AG20443 (cell line): ENCODE data around the gene TFR2.

Experiments
- DNase-seq: peaks from one replicate; pipeline ENCODE4 v3.0.0; 2012; ENCODE audit warnings: low spot score, mixed read lengths

The TFR2 gene

GRCh38 chr7:100641463-100641859 lies at the start of gene TFR2:
Gene TFR2, minus strand, starts transcription at chr7:100641552. Its CDS starts 43 bp downstream, at chr7:100641509.
- DNase-seq: no peak

GRCh38 chr7:100689230-100690135 lies 48.1 kb upstream of the TFR2 start:
- DNase-seq: no peak

GRCh38 chr7:100688326-100688860 lies 47.0 kb upstream of the TFR2 start:
- no peak for DNase-seq

- no peak for DNase-seq
Measured at GRCh38 chr7:100687751-100688300, 46.5 kb upstream of the TFR2 start.

GRCh38 chr7:100687261-100687660 lies 45.9 kb upstream of the TFR2 start:
- DNase-seq: no peak

GRCh38 chr7:100686822-100687211 lies 45.5 kb upstream of the TFR2 start:
- DNase-seq: no peak

GRCh38 chr7:100686201-100686821 lies 45.0 kb upstream of the TFR2 start:
- no peak for DNase-seq

GRCh38 chr7:100685631-100686145 lies 44.3 kb upstream of the TFR2 start:
- DNase-seq: no peak

- DNase-seq: no peak
Measured at GRCh38 chr7:100685049-100685605, 43.8 kb upstream of the TFR2 start.

GRCh38 chr7:100684534-100685042 lies 43.2 kb upstream of the TFR2 start:
- no peak for DNase-seq

GRCh38 chr7:100683659-100684533 lies 42.5 kb upstream of the TFR2 start:
- DNase-seq: no peak

- no peak for DNase-seq
Measured at GRCh38 chr7:100682991-100683658, 41.8 kb upstream of the TFR2 start.

GRCh38 chr7:100682228-100682741 lies 40.9 kb upstream of the TFR2 start:
- no peak for DNase-seq

GRCh38 chr7:100681491-100682227 lies 40.3 kb upstream of the TFR2 start:
- DNase-seq: no peak

GRCh38 chr7:100680576-100681271 lies 39.4 kb upstream of the TFR2 start:
- no peak for DNase-seq

- peak; percentile 67 for DNase-seq
Measured at GRCh38 chr7:100679927-100680575, 38.7 kb upstream of the TFR2 start.

GRCh38 chr7:100679129-100679926 lies 38.0 kb upstream of the TFR2 start:
- no peak for DNase-seq
